ENCODE data around the gene MFAP4.

Gene MFAP4

GRCh38 chr17:19386974-19387920, at the start of gene MFAP4:
Gene MFAP4, minus strand, starts transcription at chr17:19387190. Its CDS starts 35 bp downstream, at chr17:19387155.
- no peak for DNase-seq (ENCODE audit: low read depth in 2 of 2)

GRCh38 chr17:19433727-19434340, 46.8 kb upstream of the MFAP4 start:
- DNase-seq (ENCODE audit: low read depth in 2 of 2), result no peak

GRCh38 chr17:19433255-19433654, 46.3 kb upstream of the MFAP4 start:
- no peak for DNase-seq (ENCODE audit: low read depth in 2 of 2)

- no peak for DNase-seq (ENCODE audit: low read depth in 2 of 2)
Observed at GRCh38 chr17:19431691-19432090, 44.7 kb upstream of the MFAP4 start.

GRCh38 chr17:19426631-19427030, 39.6 kb upstream of the MFAP4 start:
- no peak for DNase-seq (ENCODE audit: low read depth in 2 of 2)

- DNase-seq (ENCODE audit: low read depth in 2 of 2), result no peak
Observed at GRCh38 chr17:19424934-19425868, 38.2 kb upstream of the MFAP4 start.

- DNase-seq (ENCODE audit: low read depth in 2 of 2), result no peak
Observed at GRCh38 chr17:19421926-19422325, 34.9 kb upstream of the MFAP4 start.

GRCh38 chr17:19421219-19421618, 34.2 kb upstream of the MFAP4 start:
- no peak for DNase-seq (ENCODE audit: low read depth in 2 of 2)

GRCh38 chr17:19418251-19418992, 31.4 kb upstream of the MFAP4 start:
- no peak for DNase-seq (ENCODE audit: low read depth in 2 of 2)

- DNase-seq (ENCODE audit: low read depth in 2 of 2), result no peak
Observed at GRCh38 chr17:19417611-19418010, 30.6 kb upstream of the MFAP4 start.

GRCh38 chr17:19415806-19416775, 29.1 kb upstream of the MFAP4 start:
- DNase-seq (ENCODE audit: low read depth in 2 of 2), result no peak

- no peak for DNase-seq (ENCODE audit: low read depth in 2 of 2)
Observed at GRCh38 chr17:19415311-19415710, 28.3 kb upstream of the MFAP4 start.

GRCh38 chr17:19414396-19415280, 27.6 kb upstream of the MFAP4 start:
- no peak for DNase-seq (ENCODE audit: low read depth in 2 of 2)

GRCh38 chr17:19413761-19414160, 26.8 kb upstream of the MFAP4 start:
- DNase-seq (ENCODE audit: low read depth in 2 of 2), result no peak

GRCh38 chr17:19412984-19413383, 26.0 kb upstream of the MFAP4 start:
- DNase-seq (ENCODE audit: low read depth in 2 of 2), result no peak

GRCh38 chr17:19412510-19412909, 25.5 kb upstream of the MFAP4 start:
- DNase-seq (ENCODE audit: low read depth in 2 of 2), result no peak

- no peak for DNase-seq (ENCODE audit: low read depth in 2 of 2)
Observed at GRCh38 chr17:19411631-19412030, 24.6 kb upstream of the MFAP4 start.

GRCh38 chr17:19410875-19411620, 24.1 kb upstream of the MFAP4 start, which contains the start of gene RNF112:
Gene RNF112, plus strand, starts transcription at chr17:19411232. Its CDS starts 177 bp downstream, at chr17:19411409.
- no peak for DNase-seq (ENCODE audit: low read depth in 2 of 2)

Measured in activated CD4-positive, alpha-beta T cell treated with anti-CD3 and anti-CD28 coated beads for 24 hours (primary cell).